Measurements from ENCODE around the gene MEIS1.

GRCh38 chr2:66463206-66463755 lies 28.4 kb downstream of the MEIS1 start:
- TF ChIP-seq CTCF (IDR thresholded peaks at IDR 0.05; ENCODE audit: low read depth, low read length, poor library complexity, severe bottlenecking) (no peak), EZH2phosphoT487 (IDR thresholded peaks at IDR 0.05; ENCODE audit: borderline replicate concordance, low read length) (no peak)
